Measurements from ENCODE around the gene SERPINA12.

- TF ChIP-seq CTCF (IDR thresholded peaks at IDR 0.05), result no peak
- TF ChIP-seq POLR2A (IDR thresholded peaks at IDR 0.05), result no peak
- no peak for TF ChIP-seq EP300 (IDR thresholded peaks at IDR 0.05)
These were observed 38.5 kb upstream of the SERPINA12 start for GRCh38 chr14:94547726-94548125.
